HG03565 (cell line): ENCODE data around the gene C17orf107.
"Not testable (repeated sequence)": the region's sequence is repeated elsewhere in the genome, so short reads cannot be mapped to it uniquely, and the experiment has no call there.

Source experiments
- ATAC-seq: cut with Tn5 transposase; IDR thresholded peaks from one replicate; pipeline ENCODE4 v1.9.1; 2021; ENCODE audit warnings: mild to moderate bottlenecking, moderate library complexity; ENCODE audit not compliant: unreplicated experiment

The C17orf107 gene

DNA sequence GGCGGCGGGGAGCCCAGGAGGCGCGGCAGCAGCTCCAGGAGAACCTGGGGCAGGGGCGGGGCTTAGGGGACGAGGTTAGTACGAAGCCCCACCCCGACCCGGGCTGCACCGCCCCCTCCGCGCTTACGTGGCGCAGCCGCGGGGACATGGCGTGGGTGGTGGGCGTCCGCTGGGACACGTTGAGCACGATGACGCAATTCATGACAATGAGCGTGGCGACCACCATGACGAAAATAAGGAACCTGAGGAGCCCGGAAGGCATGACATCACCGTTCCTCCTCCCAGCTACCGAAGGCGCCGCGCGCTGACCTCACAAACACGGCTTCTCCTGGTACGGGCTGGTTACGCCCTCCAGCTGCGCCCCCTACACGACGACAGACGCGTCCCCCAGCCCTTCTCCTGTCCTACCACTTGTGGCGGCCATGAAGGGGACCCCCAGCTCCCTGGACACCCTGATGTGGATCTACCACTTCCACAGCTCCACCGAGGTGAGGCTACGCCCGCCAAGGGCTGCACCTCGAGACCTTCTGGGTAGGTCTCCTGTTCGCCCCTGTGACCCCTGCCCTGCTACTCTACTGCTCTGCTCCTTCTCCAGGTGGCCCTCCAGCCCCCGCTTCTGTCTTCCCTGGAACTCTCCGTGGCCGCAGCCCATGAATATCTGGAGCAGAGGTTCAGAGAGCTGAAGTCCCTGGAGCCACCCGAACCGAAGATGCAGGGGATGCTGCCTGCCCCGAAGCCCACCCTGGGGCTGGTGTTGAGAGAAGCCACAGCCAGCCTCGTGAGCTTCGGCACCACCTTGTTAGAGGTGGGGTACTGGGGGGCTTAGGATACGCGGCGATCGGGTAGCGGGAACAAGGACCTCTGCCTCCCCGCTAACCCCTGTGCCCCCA is at the start of gene C17orf107:
Gene C17orf107, plus strand, starts transcription at position 196 of the 890 bp plus-strand sequence. Its CDS starts 227 bp downstream, at position 423.
- peak; percentile 44 for ATAC-seq

- ATAC-seq, result no peak
Observed at GRCh38 chr17:4850246-4850645, 49.1 kb upstream of the C17orf107 start.

- ATAC-seq, result no peak
Observed at GRCh38 chr17:4851084-4851483, 48.3 kb upstream of the C17orf107 start.

DNA sequence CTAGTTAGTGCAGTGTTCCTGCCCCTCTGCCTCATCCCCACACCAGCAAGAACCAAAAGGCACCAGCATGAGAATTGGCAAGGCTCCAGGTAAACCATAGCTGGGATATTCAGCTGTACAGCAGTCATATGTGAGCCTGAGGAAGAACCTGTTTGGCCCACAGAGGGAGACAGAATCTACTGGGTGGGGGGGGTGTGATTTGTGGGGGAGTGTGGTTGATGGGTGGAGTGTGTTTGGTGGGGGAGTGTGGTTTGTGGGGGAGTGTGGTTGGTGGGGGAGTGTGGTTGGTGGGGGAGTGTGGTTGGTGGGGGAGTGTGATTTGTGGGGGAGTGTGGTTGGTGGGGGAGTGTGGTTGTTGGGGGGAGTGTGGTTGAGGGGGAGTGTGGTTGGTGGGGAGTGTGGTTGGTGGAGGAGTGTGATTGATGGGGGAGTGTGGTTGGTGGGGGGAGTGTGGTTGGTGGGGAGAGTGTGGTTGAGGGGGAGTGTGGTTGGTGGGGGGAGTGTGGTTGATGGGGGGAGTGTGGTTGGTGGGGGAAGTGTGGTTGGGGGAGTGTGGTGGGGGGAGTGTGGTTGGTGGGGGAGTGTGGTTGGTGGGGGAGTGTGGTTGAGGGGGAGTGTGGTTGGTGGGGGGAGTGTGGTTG is 46.6 kb upstream of the C17orf107 start:
- ATAC-seq, result no peak

DNA sequence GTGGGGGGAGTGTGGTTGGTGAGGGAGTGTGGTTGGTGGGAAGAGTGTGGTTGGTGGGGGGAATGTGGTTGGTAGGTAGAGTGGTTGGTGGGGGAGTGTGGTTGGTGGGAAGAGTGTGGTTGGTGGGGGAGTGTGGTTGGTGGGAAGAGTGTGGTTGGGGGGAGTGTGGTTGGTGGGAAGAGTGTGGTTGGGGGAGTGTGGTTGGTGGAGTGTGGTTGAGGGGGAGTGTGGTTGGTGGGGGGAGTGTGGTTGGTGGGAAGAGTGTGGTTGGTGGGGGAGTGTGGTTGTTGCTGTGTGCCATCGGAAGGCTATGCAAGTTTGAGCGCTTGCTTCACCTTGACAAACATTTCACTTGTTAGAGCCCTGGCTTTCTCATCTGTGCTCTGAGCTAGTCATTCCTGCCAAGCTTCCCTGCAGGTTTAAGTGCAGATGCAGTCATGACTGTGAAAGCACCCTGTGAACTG is 46.1 kb upstream of the C17orf107 start:
- no peak for ATAC-seq

GRCh38 chr17:4854111-4854681 is 45.1 kb upstream of the C17orf107 start:
- no peak for ATAC-seq

DNA sequence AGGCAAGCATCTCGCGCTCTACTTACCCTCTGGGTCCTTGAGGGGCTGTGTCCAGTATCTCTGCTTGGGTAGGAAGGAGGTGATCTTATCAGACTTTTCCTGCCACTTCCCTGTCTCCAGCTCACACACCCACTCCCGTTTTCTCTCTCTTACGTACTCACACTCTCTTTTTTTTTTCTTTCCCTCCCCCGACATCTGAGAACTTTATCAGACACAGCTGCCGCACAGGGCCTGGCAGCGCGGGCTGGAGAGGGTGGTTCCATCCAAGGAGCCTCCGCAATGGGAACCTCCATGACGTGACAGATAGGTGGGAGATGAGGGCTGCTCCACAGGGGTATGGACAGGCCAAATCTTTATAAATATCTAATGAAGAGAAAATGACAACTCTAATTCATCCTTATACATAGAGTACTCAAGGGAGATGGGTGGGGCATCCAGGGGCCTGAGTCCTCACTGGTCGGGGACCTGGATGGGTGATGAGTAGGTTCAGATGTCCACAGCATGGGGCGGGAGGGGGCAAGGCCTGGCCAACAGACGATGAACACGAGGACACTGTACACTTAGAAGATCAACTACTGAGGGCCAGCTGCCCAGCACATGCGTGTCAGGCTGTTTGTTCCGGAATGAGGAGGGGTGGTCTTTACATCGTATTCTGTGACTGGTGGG is 42.9 kb upstream of the C17orf107 start:
- ATAC-seq, result no peak

DNA sequence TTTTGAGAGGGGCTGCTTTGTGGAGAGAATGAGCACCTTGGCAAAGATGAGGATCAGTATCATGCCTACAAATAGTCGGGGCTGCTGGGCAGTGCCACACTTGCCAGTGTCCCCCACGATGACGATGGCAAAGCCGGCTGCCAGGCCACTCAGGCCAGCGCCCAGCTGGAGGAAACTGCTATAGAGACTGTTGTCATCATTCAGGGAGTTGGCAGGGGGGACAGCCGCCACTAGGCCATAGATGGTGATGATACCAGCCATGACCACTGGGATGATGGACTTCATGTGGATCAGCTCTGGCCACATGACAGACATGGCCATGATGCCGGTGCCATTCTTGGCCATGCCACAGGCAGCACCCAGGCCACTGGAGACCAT is 42.4 kb upstream of the C17orf107 start:
- no peak for ATAC-seq

- not testable (repeated sequence) for ATAC-seq
Observed at GRCh38 chr17:4857347-4857746, 42.0 kb upstream of the C17orf107 start.

- ATAC-seq, result no peak
Observed at GRCh38 chr17:4858068-4858881, 41.1 kb upstream of the C17orf107 start.

DNA sequence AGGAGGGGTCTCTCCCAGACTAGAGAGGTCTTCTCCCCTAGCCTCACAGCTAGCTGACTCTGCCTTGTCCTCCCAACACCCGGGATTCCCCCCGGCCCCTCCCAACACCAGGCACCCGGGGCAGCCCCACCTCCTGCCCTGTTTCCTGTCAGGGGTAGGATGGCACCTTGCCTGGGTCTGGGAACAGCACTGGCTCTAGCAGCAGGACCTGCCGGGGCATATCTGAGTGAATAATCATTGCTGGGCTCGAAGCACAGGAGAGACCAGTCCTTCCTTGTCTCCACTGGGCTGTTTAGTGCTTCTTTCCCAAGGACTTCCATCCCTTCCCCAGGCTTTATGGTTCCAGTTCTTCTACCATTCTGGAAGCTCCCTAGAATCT is 40.5 kb upstream of the C17orf107 start:
- no peak for ATAC-seq

- no peak for ATAC-seq
Observed at GRCh38 chr17:4859816-4860625, 39.3 kb upstream of the C17orf107 start.

- ATAC-seq, result no peak
Observed at GRCh38 chr17:4860651-4861050, 38.7 kb upstream of the C17orf107 start.

DNA sequence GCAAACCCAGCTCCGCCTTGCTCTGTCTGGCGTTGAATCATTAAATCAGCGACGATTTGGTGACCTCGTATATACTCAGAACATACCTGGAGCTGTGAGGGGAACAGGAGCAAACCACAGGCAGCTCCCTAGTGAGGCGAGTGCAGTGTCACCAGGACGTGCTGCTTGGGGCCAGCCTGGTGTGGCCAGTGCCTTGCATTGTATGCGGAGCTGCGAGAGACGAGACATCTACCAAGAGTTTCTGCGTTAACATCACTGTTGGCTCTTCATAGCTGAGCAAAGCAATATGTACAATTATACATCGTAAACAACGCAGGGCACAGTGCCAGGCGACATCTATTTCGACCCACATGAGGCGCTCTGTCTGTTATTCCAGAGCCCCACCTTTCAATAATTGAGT is 38.3 kb upstream of the C17orf107 start:
- ATAC-seq, result no peak

DNA sequence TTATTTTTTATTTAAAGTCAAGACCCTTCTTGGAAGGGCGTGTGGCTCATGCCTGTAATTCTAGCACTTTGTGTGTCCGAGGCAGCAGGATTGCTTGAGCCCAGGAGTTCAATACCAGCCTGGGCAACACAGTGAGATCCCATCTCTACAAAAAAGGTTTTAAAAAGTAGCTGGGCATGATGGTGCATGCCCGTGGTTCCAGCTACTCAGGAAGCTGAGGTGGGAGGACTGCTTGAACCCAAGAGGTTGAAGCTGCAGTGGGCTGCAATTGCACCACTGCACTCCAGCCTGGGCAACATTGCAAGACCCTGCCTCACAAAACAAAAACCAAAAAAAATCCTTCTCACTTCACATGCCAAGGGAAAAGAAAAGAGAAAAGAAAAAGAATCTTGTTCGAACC is 36.6 kb upstream of the C17orf107 start:
- ATAC-seq, result no peak

- ATAC-seq, result no peak
Observed at GRCh38 chr17:4863321-4863720, 36.0 kb upstream of the C17orf107 start.

DNA sequence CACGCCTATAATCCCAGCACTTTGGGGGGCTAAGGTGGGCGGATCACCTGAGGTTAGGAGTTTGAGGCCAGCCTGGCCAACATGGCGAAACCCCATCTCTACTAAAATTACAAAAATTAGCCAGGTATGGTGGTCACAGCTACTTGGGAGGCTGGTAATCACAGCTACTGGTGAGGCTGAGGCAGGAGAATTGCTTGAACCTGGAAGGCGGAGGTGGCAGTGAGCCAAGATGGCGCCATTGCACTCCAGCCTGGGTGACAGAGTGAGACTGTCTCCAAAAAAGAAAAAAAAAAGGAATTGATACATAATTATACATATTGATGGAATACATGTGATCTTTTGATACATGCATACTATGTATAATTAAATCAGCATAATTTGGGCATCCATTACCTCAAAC is 31.8 kb upstream of the C17orf107 start:
- ATAC-seq, result not testable (repeated sequence)

GRCh38 chr17:4869058-4869998 is 30.0 kb upstream of the C17orf107 start:
- ATAC-seq, result not testable (repeated sequence)
